CD14-positive monocyte (primary cell): ENCODE measurements around the gene SECISBP2L. TPM values are rescaled to one million over a fixed set of nuclear protein-coding genes. Genes with fewer than 3 reads are reported as not detected.

Source experiments
- DNase-seq, 3 donors: peaks; one replicate each; pipeline ENCODE4 v3.0.0-alpha.2; 2011 to 2022
- H2AFZ ChIP-seq: 2 replicates; pipeline ENCODE4 v1.6.0; 2012; ENCODE audit warnings: mild to moderate bottlenecking, low read depth, low read length, inconsistent platforms; ENCODE audit not compliant: insufficient read depth, poor library complexity, severe bottlenecking
- H3K27ac ChIP-seq, 2 donors: 1 replicate in 1 of 2; 2 replicates in 1 of 2; pipeline ENCODE4 v1.5.1; 2012 to 2013; ENCODE audit warnings: low read length in 2 of 2, control low read depth in 1 of 2, inconsistent platforms in 1 of 2, low read depth in 1 of 2, mild to moderate bottlenecking in 1 of 2
- H3K27me3 ChIP-seq, 2 donors: one replicate each; pipeline versions ENCODE4 v1.6.0 to v1.6.1; 2011 to 2013; ENCODE audit warnings: low read length in 2 of 2; ENCODE audit not compliant: control insufficient read depth in 2 of 2, insufficient read depth in 2 of 2
- H3K36me3 ChIP-seq, 2 donors: replicated peaks in 1 of 2; 1 replicate in 1 of 2; 2 replicates in 1 of 2; pipeline versions ENCODE4 v1.5.1 to v1.6.1; 2012 to 2013; ENCODE audit warnings: low read length in 2 of 2, control low read depth in 1 of 2, inconsistent platforms in 1 of 2, mild to moderate bottlenecking in 1 of 2; ENCODE audit not compliant: insufficient read depth in 2 of 2, control insufficient read depth in 1 of 2
- H3K4me1 ChIP-seq, 2 donors: 1 replicate in 1 of 2; 2 replicates in 1 of 2; pipeline versions ENCODE4 v1.5.1 to v1.6.1; 2012 to 2013; ENCODE audit warnings: low read length in 2 of 2, control low read depth in 1 of 2, inconsistent platforms in 1 of 2, mild to moderate bottlenecking in 1 of 2, moderate library complexity in 1 of 2; ENCODE audit not compliant: insufficient read depth in 2 of 2, control insufficient read depth in 1 of 2
- H3K4me2 ChIP-seq: replicated peaks from 2 replicates; pipeline ENCODE3; 2012; ENCODE audit warnings: low read length, moderate library complexity, mild to moderate bottlenecking; ENCODE audit not compliant: poor library complexity, severe bottlenecking; ENCODE audit errors: extremely low read depth
- H3K4me3 ChIP-seq, 3 experiments: fragments of 200-600 bp in 1 of 3; sonication (generic) in 1 of 3; replicated peaks in 1 of 3; 1 replicate in 2 of 3; 2 replicates in 1 of 3; pipeline ENCODE4 v1.5.1; 2011 to 2013; ENCODE audit warnings: low read length in 3 of 3, mild to moderate bottlenecking in 3 of 3, control low read depth in 2 of 3, low read depth in 2 of 3, inconsistent platforms in 1 of 3, moderate library complexity in 1 of 3
- H3K79me2 ChIP-seq: 2 replicates; pipeline ENCODE4 v1.6.0; 2012; ENCODE audit warnings: mild to moderate bottlenecking, control low read depth, inconsistent platforms, low read length, moderate library complexity; ENCODE audit not compliant: insufficient read depth
- H3K9ac ChIP-seq: 2 replicates; pipeline ENCODE4 v1.6.0; 2017; ENCODE audit warnings: low read length, mild to moderate bottlenecking; ENCODE audit not compliant: insufficient read depth, poor library complexity, severe bottlenecking
- H3K9me3 ChIP-seq, 2 donors: replicated peaks in 1 of 2; 1 replicate in 1 of 2; 2 replicates in 1 of 2; pipeline versions ENCODE4 v1.5.1 to v1.6.1; 2012 to 2013; ENCODE audit warnings: low read length in 2 of 2, control low read depth in 1 of 2; ENCODE audit not compliant: control insufficient read depth in 1 of 2, insufficient read depth in 1 of 2
- H4K20me1 ChIP-seq: 2 replicates; pipeline ENCODE4 v1.6.0; 2012; ENCODE audit warnings: mild to moderate bottlenecking, low read length, control low read depth, moderate library complexity; ENCODE audit not compliant: insufficient read depth
- H3K27ac Mint-ChIP-seq, 7 donors: one replicate each; pipeline ENCODE4 v1.8.0; 2020; ENCODE audit warnings: mild to moderate bottlenecking in 7 of 7, mixed read lengths in 7 of 7, moderate library complexity in 6 of 7, inconsistent platforms in 2 of 7
- H3K27me3 Mint-ChIP-seq, 3 donors: one replicate each; pipeline ENCODE4 v1.8.0; 2021 to 2022; ENCODE audit warnings: low read depth in 3 of 3, mild to moderate bottlenecking in 3 of 3, mixed read lengths in 3 of 3, moderate library complexity in 3 of 3, inconsistent platforms in 1 of 3
- H3K36me3 Mint-ChIP-seq, 2 donors: one replicate each; pipeline ENCODE4 v1.8.0; 2020; ENCODE audit warnings: mixed read lengths in 2 of 2, inconsistent platforms in 1 of 2, mild to moderate bottlenecking in 1 of 2
- H3K4me1 Mint-ChIP-seq: one replicate; pipeline ENCODE4 v1.8.0; 2020; ENCODE audit warnings: mild to moderate bottlenecking, mixed read lengths
- H3K4me3 Mint-ChIP-seq, 2 donors: one replicate each; pipeline ENCODE4 v1.8.0; 2020; ENCODE audit warnings: mild to moderate bottlenecking in 2 of 2, mixed read lengths in 2 of 2, moderate library complexity in 1 of 2
- H3K9me3 Mint-ChIP-seq, 7 donors: one replicate each; pipeline ENCODE4 v1.8.0; 2020 to 2022; ENCODE audit warnings: mixed read lengths in 7 of 7, mild to moderate bottlenecking in 6 of 7, moderate library complexity in 6 of 7, inconsistent platforms in 2 of 7
- WGBS: methylation state at CpG from one replicate; pipeline ENCODE4 v1.1.5; 2013; ENCODE audit warnings: missing lambda C conversion rate; ENCODE audit not compliant: insufficient coverage; 5-methylcytosine and 5-hydroxymethylcytosine counted together
- intact Hi-C, 2 donors: fragments of 100-400 bp; cut with micrococcal nuclease; formaldehyde crosslinking; loops; one replicate each; pipeline versions ENCODE4 v1.15.0 to v1.15.1; 2023
- polyA plus RNA-seq, 3 donors: library from polyadenylated mRNA; depleted of rRNA in 1 of 3; unstranded in 2 of 3; stranded (reverse) in 1 of 3; fragments of 300-500 nt in 2 of 3; fragments of >200 nt in 1 of 3; fragmentation: Illumina TruSeq in 2 of 3; gene quantifications; 1 replicate in 2 of 3; 2 replicates in 1 of 3; pipeline ENCODE4 v1.2.3, GENCODE V29; 2012 to 2021
- TF ChIP-seq, protein P1 (sequence below): fragments of 200-600 bp; IDR thresholded peaks from one replicate; pipeline ENCODE4 v1.8.0; 2022; ENCODE audit warnings: antibody characterized with exemption, mild to moderate bottlenecking

SECISBP2L gene
- polyA plus RNA-seq, 3 donors = 5.0 to 19.8 (median 9.5) TPM

GRCh38 chr15:49083401-49084284 lies 37.4 kb upstream of the SECISBP2L start:
- TF ChIP-seq, protein P1, sequence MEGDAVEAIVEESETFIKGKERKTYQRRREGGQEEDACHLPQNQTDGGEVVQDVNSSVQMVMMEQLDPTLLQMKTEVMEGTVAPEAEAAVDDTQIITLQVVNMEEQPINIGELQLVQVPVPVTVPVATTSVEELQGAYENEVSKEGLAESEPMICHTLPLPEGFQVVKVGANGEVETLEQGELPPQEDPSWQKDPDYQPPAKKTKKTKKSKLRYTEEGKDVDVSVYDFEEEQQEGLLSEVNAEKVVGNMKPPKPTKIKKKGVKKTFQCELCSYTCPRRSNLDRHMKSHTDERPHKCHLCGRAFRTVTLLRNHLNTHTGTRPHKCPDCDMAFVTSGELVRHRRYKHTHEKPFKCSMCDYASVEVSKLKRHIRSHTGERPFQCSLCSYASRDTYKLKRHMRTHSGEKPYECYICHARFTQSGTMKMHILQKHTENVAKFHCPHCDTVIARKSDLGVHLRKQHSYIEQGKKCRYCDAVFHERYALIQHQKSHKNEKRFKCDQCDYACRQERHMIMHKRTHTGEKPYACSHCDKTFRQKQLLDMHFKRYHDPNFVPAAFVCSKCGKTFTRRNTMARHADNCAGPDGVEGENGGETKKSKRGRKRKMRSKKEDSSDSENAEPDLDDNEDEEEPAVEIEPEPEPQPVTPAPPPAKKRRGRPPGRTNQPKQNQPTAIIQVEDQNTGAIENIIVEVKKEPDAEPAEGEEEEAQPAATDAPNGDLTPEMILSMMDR = no peak
- no CpG with 5 or more reads among the region's 5 CpGs for WGBS
- Histone ChIP-seq H4K20me1 (no peaks in the 10 kb centered on the region), H2AFZ (no peak overlapping the region), H3K4me3 (no peak overlapping the region), H3K27ac (no peak overlapping the region), H3K27me3 (no peaks in the 10 kb centered on the region), H3K9me3 (no peaks in the 10 kb centered on the region), H3K36me3 (no peaks in the 10 kb centered on the region), H3K4me2 (no peak overlapping the region), H3K79me2 (no peaks in the 10 kb centered on the region), H3K4me1 (no peaks in the 10 kb centered on the region), H3K9ac (no peak overlapping the region)
- Mint-ChIP-seq H3K4me1 (no peaks in the 10 kb centered on the region), H3K9me3 (peaks cover 0 to 4% (median 2%) of the 10 kb centered on the region in 7 donors), H3K27me3 (peaks cover 0 to 2% (median 1%) of the 10 kb centered on the region in 3 donors), H3K4me3 (no peak overlapping the region), H3K27ac (no peak overlapping the region), H3K36me3 (no peaks in the 10 kb centered on the region)
- DNase-seq = no peak
- intact Hi-C loops = no loop called here

- H4K20me1 ChIP-seq = no peaks in the 10 kb centered on the region
- TF ChIP-seq, protein P1 = no peak
- peaks cover 0 to 4% (median 2%) of the 10 kb centered on the region in 7 donors for H3K9me3 Mint-ChIP-seq
- H3K4me1 Mint-ChIP-seq = no peaks in the 10 kb centered on the region
- no peaks in the 10 kb centered on the region for H3K27me3 ChIP-seq
- no peaks in the 10 kb centered on the region for H3K36me3 ChIP-seq
- intact Hi-C loops = no loop called here
- no peak overlapping the region for H3K4me3 ChIP-seq
- no peak overlapping the region for H2AFZ ChIP-seq
- no peak overlapping the region for H3K4me3 Mint-ChIP-seq
- H3K4me2 ChIP-seq = no peak overlapping the region
- H3K9me3 ChIP-seq = no peaks in the 10 kb centered on the region
- H3K27ac Mint-ChIP-seq = no peak overlapping the region
- H3K9ac ChIP-seq = no peak overlapping the region
- H3K36me3 Mint-ChIP-seq = no peaks in the 10 kb centered on the region
- no peaks in the 10 kb centered on the region for H3K4me1 ChIP-seq
- DNase-seq = no peak
- WGBS = no CpG with 5 or more reads among the region's 1 CpG
- peaks cover 0 to 2% (median 1%) of the 10 kb centered on the region in 3 donors for H3K27me3 Mint-ChIP-seq
- H3K27ac ChIP-seq = no peak overlapping the region
- no peaks in the 10 kb centered on the region for H3K79me2 ChIP-seq
Measured at GRCh38 chr15:49082960-49083359, 36.7 kb upstream of the SECISBP2L start.
